OCI-LY3 (cell line): ENCODE measurements around the gene IKZF5.

Experiments used
- EZH2phosphoT487 ChIP-seq: fragments of 200-600 bp; shearing (Covaris generic); IDR thresholded peaks from 2 replicates; pipeline ENCODE4 v1.6.1; 2018; ENCODE audit warnings: antibody characterized with exemption, mixed run types, low read depth
- TF ChIP-seq, protein P1 (sequence below): fragments of 200-600, 300-600 bp; sonication (generic); IDR thresholded peaks from 2 replicates; pipeline ENCODE4 v1.5.1; 2014; ENCODE audit warnings: antibody characterized with exemption, low read length, low read depth

DNA sequence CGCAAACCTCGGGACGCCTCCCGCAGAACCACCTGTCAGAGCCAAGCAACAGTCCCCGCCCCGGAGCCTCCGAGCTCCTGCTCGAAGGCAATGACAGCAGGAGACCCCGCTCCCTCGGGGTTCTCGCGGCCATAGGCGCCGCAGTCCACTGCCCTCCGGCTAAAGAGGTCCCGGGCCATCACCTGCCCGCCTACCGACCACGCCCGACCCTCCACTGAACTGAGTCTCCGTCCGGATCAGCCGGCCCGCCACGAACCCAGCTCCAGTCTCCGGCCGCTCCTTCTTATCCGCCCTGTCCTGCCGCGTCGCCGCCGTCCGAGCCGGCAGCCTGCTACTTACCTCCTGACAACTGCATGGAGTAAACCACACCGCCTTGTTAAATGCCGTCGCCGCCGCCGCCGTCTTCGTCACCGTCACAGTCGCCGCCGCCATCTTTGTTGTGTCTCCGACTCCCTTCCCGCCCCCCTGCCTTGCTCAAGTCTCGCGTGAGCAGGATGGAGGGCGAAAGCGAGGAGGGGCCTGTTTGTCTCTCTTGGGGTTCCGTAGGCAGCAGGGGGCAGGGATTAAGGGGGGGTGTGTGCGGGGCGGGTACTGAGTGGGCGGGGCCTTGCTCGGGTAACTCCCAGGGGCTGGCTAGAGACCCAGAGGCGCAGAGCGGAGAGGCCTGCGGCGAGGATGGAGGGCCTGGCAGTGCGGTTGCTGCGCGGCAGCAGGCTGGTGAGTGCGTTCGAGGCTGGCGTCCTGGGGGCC is at the start of gene IKZF5, which contains the start of gene ACADSB:
- TF ChIP-seq, protein P1, sequence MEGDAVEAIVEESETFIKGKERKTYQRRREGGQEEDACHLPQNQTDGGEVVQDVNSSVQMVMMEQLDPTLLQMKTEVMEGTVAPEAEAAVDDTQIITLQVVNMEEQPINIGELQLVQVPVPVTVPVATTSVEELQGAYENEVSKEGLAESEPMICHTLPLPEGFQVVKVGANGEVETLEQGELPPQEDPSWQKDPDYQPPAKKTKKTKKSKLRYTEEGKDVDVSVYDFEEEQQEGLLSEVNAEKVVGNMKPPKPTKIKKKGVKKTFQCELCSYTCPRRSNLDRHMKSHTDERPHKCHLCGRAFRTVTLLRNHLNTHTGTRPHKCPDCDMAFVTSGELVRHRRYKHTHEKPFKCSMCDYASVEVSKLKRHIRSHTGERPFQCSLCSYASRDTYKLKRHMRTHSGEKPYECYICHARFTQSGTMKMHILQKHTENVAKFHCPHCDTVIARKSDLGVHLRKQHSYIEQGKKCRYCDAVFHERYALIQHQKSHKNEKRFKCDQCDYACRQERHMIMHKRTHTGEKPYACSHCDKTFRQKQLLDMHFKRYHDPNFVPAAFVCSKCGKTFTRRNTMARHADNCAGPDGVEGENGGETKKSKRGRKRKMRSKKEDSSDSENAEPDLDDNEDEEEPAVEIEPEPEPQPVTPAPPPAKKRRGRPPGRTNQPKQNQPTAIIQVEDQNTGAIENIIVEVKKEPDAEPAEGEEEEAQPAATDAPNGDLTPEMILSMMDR, result no peak
- no peak for TF ChIP-seq EZH2phosphoT487
